GM13976 (cell line): ENCODE measurements around the gene IL4R.

ENCODE experiments used
- DNase-seq: peaks from one replicate; pipeline ENCODE4 v3.0.0; 2012; ENCODE audit warnings: low spot score
- in situ Hi-C: fragments of 300-500 bp; cut with MboI; formaldehyde crosslinking; loops from one replicate; pipeline ENCODE4 v1.12.0; 2022; ENCODE audit warnings: low sequenced_read_pairs, mixed read lengths, inconsistent platforms; ENCODE audit not compliant: unreplicated experiment
- TF ChIP-seq, protein P1 (sequence below): IDR thresholded peaks from 2 replicates; pipeline ENCODE4 v1.5.1; 2012; ENCODE audit warnings: borderline replicate concordance, mild to moderate bottlenecking; ENCODE audit not compliant: insufficient read depth; ENCODE audit errors: extremely low read depth, missing control alignments, control extremely low read depth

Gene IL4R

DNA sequence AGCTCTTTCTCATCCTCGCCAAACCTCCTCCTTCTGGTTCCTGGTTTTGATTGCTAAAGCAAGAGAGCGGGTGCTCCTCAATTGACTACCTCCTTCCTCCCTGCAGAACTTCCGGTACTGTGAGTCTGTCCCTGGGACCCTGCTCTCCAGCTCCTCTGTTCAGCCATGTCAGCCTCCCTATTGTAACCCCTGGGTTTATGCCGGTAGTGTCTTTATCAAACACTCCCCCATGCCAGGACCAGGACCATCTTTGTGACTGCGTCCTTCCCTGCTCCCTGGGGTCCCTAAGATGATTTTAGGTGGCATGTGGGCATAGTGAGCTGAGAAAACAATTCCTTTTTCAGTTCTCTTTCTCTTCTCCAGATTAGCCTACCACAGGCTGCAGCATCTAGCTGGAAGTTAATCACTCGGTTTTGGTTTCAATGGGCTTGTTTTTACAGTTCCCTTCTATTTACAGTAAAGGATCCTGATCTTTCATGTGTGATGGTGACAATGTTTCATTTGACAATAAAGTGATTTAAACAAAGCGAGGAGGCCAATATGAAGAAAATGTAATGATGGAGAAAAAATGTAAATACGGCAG, 60.5 kb downstream of the IL4R start:
- in situ Hi-C loops = loop anchor here (10.0 kb wide), 2 partner anchors 80 to 200 kb away; no protein-coding TSS in a partner anchor
- TF ChIP-seq, protein P1, sequence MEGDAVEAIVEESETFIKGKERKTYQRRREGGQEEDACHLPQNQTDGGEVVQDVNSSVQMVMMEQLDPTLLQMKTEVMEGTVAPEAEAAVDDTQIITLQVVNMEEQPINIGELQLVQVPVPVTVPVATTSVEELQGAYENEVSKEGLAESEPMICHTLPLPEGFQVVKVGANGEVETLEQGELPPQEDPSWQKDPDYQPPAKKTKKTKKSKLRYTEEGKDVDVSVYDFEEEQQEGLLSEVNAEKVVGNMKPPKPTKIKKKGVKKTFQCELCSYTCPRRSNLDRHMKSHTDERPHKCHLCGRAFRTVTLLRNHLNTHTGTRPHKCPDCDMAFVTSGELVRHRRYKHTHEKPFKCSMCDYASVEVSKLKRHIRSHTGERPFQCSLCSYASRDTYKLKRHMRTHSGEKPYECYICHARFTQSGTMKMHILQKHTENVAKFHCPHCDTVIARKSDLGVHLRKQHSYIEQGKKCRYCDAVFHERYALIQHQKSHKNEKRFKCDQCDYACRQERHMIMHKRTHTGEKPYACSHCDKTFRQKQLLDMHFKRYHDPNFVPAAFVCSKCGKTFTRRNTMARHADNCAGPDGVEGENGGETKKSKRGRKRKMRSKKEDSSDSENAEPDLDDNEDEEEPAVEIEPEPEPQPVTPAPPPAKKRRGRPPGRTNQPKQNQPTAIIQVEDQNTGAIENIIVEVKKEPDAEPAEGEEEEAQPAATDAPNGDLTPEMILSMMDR = no peak
- no peak for DNase-seq

DNA sequence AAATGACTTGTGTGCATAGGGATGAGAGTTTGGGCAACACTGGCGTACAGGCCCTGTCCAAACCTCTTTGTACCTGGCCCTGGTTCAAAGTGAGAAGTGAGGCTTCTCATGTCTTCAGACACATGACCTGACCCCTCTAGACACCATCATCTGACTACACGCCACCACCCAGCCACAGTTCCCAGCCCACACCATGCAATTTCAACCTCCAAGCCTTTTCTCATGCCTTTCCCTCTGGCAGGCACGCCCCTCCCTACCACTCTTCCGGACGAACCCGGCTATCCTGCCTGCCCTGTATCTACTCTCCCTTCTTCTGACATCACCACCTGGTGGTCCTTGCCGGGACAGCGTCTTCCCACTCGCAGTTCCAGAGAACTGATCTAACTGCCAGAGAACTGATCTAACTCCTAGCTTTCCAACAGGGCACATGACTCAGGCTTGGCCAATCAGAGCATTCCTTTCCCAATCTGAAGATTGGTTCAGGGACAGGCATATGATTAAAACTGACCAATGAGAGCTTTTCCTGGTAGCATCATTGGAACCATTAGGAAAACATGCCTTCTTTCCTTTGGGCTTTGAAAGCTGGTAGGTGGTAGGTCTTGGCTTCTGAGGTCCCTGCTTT, 61.1 kb downstream of the IL4R start:
- TF ChIP-seq, protein P1 = no peak
- in situ Hi-C loops = loop anchor here (10.0 kb wide), 2 partner anchors 80 to 200 kb away; no protein-coding TSS in a partner anchor
- DNase-seq = peak; percentile 76

DNA sequence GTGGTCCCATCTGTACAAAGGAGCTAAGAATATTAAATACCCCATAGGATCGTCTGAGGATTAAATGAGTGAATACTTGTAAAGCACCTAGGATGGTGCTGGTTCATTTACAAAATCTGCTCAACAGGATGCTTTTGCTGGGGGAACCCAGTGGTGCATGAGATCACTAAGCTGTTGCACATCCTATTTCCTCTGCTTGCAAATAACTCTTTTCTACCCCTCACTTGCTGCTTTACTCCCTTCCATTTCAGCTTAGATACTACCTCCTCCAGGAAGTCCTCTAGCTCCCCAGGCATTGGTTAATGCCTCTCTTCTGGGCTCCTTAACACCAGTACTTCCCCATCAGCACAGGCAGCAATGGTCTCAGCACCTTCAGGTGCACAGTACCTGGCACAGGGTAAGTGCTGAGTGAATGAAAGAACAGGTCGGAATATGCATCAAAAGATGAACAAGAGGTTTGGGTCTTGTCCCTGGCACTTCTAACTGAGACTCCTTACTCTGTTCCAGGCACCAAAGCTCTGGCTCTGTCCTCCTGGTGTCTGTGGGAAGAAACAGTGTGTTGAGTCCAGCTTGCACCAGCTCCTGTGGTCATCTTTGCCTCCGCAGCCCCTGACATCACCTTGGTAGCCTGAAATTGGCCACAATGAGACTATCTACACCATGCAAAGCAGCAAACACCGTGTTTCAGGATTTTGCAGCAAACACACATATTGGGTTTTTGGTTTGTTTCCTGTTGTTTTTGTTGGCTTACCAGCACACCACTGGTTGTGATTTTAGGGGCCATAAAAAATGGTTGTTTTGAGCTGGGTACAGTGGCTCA, 64.1 kb downstream of the IL4R start:
- in situ Hi-C loops = loop anchor here (10.0 kb wide), 2 partner anchors 77 to 203 kb away; no protein-coding TSS in a partner anchor
- DNase-seq = peak; percentile 47
- TF ChIP-seq, protein P1 = no peak

DNA sequence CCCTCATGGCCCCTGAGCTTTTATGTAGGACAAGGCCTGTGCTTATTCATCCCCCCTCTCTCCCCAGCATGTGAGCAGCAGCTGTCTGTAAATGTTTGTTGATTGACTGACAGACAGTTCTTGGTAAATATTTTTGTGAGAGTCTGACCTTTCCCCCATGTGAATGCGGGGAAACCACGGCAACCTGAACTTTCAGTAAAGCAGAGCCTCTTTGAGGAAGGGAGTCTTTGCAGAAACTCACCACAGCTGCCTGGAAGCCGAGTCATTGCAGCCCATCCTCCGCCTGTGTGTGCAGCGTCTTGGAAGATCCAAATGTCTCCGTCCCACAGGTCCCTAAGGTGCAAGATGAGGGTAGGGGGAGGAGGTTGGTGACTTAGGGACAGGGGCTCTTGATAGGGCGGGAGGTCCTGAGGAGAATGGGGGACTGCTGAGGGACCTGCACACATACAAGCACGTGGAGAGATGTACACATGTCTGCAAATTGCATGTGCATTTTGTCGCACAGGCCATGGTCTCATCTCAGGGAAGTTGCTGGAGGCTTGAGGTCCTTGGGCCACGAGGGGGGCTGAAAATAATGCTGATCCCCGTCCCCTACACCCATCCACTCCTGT, 65.2 kb downstream of the IL4R start:
- DNase-seq = no peak
- in situ Hi-C loops = loop anchor here (10.0 kb wide), 2 partner anchors 76 to 204 kb away; no protein-coding TSS in a partner anchor
- TF ChIP-seq, protein P1 = no peak

DNA sequence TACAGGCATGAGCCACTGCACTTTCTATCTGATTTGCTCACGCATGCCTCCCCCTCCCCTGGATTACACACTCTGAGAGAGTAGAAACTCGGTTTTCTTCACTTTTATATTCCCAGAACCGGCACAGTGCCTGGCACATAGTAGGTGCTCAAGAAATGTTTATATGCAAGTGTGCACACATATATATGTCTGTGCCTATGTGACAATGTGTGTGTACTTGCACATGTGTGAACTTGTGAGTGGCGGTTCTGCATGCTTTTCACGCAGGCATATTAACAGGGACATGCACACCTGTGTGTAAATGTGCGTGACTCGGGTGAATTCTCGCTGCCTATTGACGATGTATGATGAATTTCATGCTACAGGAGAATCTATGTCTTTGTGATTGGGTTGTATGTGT, 66.1 kb downstream of the IL4R start:
- no peak for DNase-seq
- in situ Hi-C loops = loop anchor here (10.0 kb wide), 2 partner anchors 75 to 205 kb away; no protein-coding TSS in a partner anchor
- TF ChIP-seq, protein P1 = no peak

DNA sequence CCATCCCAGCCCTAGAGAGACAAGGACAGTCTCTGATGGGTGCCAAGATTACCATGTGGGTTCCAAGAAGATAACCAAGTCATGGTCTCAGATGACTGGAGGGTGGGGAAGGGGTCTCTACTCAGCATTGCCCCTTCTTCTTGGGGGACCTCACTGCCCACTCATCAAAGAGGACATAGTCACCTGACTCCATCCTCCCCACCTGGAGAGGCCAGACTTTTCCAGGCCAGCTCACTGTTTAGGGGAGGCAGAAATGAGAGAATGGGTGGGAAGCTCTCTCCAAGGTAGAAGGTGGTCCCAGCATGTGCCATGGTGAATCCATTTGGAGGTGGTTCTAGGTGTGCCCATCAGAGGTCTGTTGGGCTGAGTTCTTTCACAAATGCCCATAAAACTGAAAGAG, 67.5 kb downstream of the IL4R start:
- no peak for DNase-seq
- TF ChIP-seq, protein P1 = no peak
- in situ Hi-C loops = no loop called here
